GM18867 (cell line): ENCODE results near the gene COPE.
"Not testable (repeated sequence)": the region's sequence is repeated elsewhere in the genome, so short reads cannot be mapped to it uniquely, and the experiment has no call there.

ENCODE experiments used
- ATAC-seq: cut with Tn5 transposase; IDR thresholded peaks from one replicate; pipeline ENCODE4 v1.9.1; 2021; ENCODE audit warnings: mild to moderate bottlenecking, moderate library complexity; ENCODE audit not compliant: unreplicated experiment

COPE gene

GRCh38 chr19:18940769-18941627 lies 21.8 kb upstream of the COPE start, which contains the start of gene HOMER3:
Gene HOMER3, minus strand, starts transcription at chr19:18941217. Its CDS starts 2,235 bp downstream, at chr19:18938982.
- ATAC-seq, result peak; percentile 69

GRCh38 chr19:18939922-18940768 lies 21.0 kb upstream of the COPE start:
- ATAC-seq, result no peak

GRCh38 chr19:18939163-18939562 lies 20.0 kb upstream of the COPE start:
- ATAC-seq, result no peak

DNA sequence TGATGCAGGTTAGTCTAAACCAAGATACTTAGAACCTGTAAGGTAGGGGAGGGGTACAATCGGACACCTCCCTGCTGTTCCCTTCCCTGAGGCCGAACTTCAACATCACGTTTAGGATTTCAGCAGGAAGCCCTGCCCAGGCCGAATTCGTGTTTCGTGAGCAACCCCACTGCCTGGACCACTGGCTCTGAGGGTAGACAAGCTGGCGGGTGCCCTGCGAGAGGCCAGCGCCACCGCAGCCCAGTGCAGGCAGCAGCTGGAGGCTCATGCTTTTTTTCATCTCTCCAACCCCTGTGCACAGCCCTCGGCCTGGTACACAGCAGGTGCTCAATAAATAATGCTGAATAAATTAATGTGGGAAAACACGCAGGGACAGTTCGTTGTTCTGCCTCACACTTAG lies 14.1 kb upstream of the COPE start:
- no peak for ATAC-seq

DNA sequence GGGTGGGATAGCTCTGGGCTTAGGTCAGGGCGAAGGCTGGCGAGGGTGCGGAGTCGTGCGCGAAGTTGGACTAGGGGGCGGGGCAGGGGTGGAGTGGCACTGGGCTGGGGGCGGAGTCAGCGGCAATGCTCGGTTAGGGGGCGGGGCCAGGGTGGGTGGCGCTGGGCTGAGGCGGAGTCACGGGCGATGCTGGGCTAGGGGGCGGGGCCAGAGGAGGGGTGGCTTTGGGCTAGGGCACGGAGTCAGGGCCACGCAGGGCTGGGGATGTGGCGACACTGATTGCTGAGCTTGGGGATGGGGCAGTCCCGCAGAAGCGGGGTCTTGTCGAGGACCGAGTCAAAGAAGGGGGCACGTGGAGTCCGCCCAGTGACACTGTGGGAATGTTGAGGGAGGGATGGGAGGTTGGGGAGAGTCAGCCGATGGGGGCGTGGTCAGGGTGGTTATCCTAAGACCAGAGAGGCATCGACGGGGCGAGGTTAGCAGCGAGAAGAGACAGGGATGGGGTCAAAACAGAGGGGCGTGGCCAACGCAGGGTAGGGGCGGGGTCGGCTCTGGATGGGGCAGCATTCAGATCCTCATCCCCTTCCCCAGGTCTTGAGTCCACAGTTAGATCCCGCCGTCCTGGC lies 13.1 kb upstream of the COPE start:
- peak; percentile 59 for ATAC-seq

DNA sequence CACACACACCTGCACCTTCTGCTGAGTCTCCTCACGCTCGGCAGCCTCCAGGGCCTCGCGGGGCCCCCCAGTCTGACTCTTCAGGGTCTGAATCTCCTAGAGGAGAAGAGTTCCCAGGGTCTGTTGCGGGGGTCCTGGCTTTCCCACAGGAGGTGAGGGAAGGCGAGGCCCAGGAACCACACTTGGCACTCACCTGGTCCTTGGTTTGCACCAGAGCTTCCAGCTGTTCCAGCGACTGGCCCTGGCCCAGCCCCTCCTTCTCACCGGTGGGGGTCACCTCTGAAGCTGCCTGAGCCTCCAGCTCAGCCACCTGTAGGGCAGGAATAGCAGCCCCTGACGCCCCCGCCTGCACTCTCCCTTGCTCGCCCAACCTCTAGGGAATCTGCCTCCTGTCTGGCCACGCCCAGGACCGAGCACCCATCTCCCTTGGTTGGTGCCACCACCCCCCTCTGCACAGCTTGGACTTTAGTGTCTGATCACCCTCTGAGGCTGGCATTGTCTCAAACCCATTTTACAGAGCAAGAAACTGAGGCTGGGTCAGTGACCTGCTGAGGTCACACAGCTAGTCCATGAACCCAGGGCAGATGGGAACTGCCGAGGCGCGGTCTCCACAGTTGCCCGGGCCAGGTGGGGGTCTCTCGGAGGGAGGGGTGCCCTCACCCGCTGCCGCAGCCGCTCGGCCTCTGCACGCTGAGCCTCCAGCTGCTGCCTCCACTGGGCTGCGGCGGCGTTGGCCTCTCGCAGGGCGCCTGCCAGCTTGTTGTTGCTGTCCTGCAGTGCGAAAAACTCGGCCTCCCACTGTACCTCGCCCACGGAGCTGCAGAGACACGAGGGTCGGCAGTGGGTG lies 12.4 kb upstream of the COPE start:
- ATAC-seq, result no peak

DNA sequence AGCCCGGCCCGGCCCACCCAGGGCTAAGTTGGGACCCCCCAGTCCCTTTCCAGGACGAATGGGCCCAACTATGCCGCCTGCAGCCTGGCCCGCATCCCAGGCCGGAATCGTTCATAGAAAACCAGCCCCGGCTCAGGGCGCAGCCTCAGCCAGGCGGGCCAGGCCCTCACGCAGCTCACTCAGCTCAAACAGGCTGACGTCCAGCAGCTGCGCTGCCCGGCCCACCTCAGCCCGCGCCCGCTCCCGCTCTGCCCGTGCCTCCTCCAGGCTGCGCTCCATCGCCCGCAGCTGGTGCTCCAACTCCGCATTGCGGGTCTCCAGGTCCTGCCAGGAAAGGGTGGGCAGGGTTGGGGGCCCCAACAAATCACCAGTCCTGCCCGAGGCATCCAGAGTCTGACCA lies 10.1 kb upstream of the COPE start:
- ATAC-seq, result no peak

DNA sequence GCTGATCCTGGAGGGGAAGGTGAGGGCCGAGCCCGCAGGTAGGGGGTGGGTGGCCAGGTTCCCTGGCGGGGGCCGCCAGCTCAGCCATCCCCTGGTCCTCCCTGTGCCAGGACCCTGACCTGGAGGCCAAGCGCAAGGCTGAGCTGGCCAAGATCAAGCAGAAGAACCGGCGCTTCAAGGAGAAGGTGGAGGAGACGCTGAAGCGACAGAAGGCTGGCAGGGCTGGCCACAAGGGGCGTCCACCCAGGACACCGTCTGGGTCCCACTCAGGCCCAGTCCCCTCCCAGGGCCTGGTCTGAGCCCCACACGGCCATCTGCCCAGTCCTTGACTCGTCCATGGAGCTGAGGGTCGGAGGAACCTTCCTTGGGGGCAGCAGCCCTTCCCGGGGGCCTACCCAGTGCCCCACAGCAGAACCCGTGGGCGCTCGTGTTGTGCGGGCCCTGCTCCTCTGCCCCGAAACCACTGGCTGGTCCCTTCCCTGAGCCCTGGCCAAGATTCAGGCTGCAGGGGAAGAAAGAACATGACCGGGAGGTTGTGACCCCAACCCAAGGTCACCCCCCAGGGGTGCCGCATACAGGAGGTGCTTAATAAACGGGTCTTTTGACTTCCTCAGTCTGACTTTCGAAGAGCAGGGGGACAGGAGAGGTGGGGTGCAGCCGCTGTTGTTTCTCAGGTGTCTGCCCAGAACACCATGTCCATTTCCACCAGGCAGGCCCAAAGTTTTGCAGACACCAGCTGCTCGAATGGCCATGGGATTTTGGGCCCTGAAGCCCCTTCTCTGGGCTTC lies 9.0 kb upstream of the COPE start:
- ATAC-seq, result no peak

- no peak for ATAC-seq
Observed at GRCh38 chr19:18924684-18925213, 5.6 kb upstream of the COPE start.

DNA sequence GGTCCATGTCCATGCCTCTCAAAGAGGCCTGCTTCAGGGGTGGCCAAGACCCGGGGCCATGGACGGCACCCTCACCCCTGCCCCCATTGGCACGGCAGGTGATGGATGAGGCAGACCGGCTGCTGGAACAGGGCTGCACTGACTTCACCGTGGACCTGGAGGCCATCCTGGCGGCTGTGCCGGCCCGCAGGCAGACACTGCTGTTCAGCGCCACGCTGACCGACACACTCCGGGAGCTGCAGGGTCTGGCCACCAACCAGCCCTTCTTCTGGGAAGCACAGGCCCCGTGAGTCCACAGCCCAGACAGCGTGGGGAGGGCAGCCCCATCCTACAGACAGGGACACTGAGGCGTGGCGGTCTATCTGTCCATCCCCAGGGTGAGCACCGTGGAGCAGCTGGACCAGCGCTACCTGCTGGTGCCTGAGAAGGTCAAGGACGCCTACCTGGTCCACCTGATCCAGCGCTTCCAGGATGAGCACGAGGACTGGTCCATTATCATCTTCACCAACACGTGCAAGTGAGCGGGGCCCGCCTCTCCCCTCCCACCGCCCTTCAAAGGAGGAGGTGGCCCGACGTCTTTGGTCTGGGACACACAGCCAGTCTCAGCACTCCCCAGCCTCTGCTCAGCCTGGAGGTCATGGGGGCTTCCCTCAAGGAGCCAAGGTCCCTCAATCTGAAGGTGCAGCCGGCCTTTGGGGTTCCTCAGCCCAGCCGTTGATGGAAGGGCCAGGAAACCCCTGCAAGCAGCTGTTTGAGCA lies 3.2 kb upstream of the COPE start:
- no peak for ATAC-seq

GRCh38 chr19:18921593-18921992 lies 2.4 kb upstream of the COPE start:
- ATAC-seq, result no peak

DNA sequence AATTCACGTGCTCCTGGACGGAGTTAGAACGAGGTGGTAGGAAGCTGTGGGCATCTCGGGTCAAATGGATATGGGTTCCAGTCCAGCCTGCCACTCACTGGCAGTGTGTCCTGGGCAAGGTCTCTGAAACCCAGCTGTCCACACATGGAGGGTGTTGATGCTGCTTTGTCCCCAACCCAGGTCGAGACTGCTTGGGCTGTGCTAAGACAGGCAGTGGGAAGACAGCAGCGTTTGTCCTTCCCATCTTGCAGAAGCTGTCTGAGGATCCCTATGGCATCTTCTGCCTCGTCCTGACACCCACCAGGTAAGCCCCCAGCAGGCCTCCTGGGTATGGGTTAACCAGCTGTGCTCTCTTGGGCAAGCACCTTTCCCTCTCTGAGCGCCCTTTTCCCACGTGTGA lies 1.2 kb upstream of the COPE start:
- ATAC-seq, result no peak

GRCh38 chr19:18919900-18920214 lies 670 bp upstream of the COPE start:
- no peak for ATAC-seq

DNA sequence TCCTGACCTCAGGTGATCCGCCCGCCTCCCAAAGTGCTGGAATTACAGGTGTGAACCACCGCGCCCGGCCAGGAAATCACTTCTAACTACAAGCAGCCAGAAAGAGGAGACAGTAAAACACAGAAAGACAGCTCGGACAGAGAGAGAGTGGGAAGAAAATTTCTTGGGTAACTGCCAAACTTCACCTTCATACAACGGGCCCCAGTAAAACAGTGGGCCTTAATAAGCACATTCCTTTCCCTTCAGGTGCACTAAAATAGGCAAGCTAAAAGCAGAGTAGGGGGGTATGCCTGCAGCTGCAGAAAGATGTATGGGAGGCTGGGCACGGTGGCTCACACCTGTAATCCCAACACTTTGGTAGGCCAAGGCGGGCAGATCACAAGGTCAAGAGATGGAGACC lies 1.6 kb downstream of the COPE start:
- ATAC-seq, result not testable (repeated sequence)

GRCh38 chr19:18915639-18916038 lies 3.5 kb downstream of the COPE start:
- no peak for ATAC-seq

DNA sequence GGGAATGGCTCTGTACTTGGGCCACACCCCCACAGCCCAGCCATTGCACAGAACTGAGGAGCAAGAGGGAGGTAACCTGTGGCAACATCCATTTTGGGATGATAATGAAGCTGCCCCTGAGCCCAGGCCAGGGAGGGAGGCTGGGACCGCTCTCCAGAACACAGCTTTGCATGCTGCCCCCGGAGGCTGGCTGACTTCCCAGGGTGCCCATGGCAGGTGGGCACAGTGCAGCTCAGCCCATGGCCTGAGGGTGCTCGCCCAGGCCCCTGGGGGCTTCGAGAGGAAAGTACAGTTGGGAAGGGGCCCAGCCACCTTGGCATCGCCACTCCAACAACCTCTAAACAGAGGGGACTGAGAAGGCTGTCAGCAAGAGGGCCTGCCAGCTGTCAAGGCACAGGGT lies 5.7 kb downstream of the COPE start:
- ATAC-seq, result no peak

DNA sequence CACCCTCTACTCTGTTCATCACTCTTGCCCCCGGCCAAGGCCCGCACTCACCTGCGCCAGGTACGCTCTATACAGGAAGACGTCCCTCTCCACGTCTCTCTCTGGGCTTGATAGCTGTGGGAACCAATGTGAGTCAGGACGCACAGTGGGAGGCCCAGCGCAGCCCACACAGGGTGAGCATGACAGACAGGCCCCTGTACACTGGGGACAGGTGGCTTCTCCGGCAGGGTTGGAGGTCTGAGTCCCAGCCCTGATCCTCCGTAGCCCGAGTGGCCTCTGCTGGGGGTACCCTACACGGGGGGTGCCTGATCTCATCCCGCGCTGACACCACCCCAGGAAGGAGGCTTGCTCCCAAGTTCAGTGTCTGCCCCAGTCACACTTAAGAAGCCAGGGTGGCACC lies 6.3 kb downstream of the COPE start:
- ATAC-seq, result no peak

- ATAC-seq, result no peak
Observed at GRCh38 chr19:18910801-18911436, 8.3 kb downstream of the COPE start.

GRCh38 chr19:18910010-18910409 lies 9.2 kb downstream of the COPE start:
- ATAC-seq, result no peak
